Measurements from ENCODE around the gene SHROOM2. TPM values are rescaled to one million over a fixed set of nuclear protein-coding genes. Genes with fewer than 3 reads are reported as not detected.
"Not testable (repeated sequence)": the region's sequence is repeated elsewhere in the genome, so short reads cannot be mapped to it uniquely, and the experiment has no call there.

The SHROOM2 gene
- total RNA-seq, 1 donor from 2014 or later = 5.4 TPM

GRCh38 chrX:9781941-9782340 lies 4.3 kb upstream of the SHROOM2 start:
- DNase-seq (ENCODE audit: low read depth in 2 of 2) = no peak

GRCh38 chrX:9784332-9784731 lies 1.9 kb upstream of the SHROOM2 start:
- DNase-seq (ENCODE audit: low read depth in 2 of 2) = no peak

- DNase-seq (ENCODE audit: low read depth in 2 of 2) = peak in 1 of 2 donors; percentile 5
These were observed 830 bp upstream of the SHROOM2 start for GRCh38 chrX:9785254-9785943.

GRCh38 chrX:9786798-9787635 lies 788 bp downstream of the SHROOM2 start:
- peak; percentile 13 to 33 for DNase-seq (ENCODE audit: low read depth in 2 of 2)

GRCh38 chrX:9788911-9789310 lies 2.7 kb downstream of the SHROOM2 start:
- DNase-seq (ENCODE audit: low read depth in 2 of 2) = peak; percentile 30 to 50

GRCh38 chrX:9789555-9789954 lies 3.3 kb downstream of the SHROOM2 start:
- no peak for DNase-seq (ENCODE audit: low read depth in 2 of 2)

GRCh38 chrX:9790866-9791265 lies 4.6 kb downstream of the SHROOM2 start:
- no peak for DNase-seq (ENCODE audit: low read depth in 2 of 2)

GRCh38 chrX:9794495-9794894 lies 8.3 kb downstream of the SHROOM2 start:
- no peak for DNase-seq (ENCODE audit: low read depth in 2 of 2)

- DNase-seq (ENCODE audit: low read depth in 2 of 2) = no peak
These were observed 11.4 kb downstream of the SHROOM2 start for GRCh38 chrX:9797384-9798360.

- DNase-seq (ENCODE audit: low read depth in 2 of 2) = no peak
These were observed 16.5 kb downstream of the SHROOM2 start for GRCh38 chrX:9802737-9803136.

GRCh38 chrX:9804444-9804843 lies 18.2 kb downstream of the SHROOM2 start:
- DNase-seq (ENCODE audit: low read depth in 2 of 2) = no peak

- no peak for DNase-seq (ENCODE audit: low read depth in 2 of 2)
These were observed 19.7 kb downstream of the SHROOM2 start for GRCh38 chrX:9805956-9806355.

- DNase-seq (ENCODE audit: low read depth in 2 of 2) = no peak
These were observed 21.3 kb downstream of the SHROOM2 start for GRCh38 chrX:9807355-9808182.

- DNase-seq (ENCODE audit: low read depth in 2 of 2) = not testable (repeated sequence)
These were observed 23.6 kb downstream of the SHROOM2 start for GRCh38 chrX:9809876-9810275.

- not testable (repeated sequence) for DNase-seq (ENCODE audit: low read depth in 2 of 2)
These were observed 24.9 kb downstream of the SHROOM2 start for GRCh38 chrX:9811086-9811485.

GRCh38 chrX:9816084-9816700 lies 30.0 kb downstream of the SHROOM2 start:
- peak in 1 of 2 donors; percentile 6 for DNase-seq (ENCODE audit: low read depth in 2 of 2)

- DNase-seq (ENCODE audit: low read depth in 2 of 2) = no peak
These were observed 35.3 kb downstream of the SHROOM2 start for GRCh38 chrX:9821572-9821971.

GRCh38 chrX:9824554-9824953 lies 38.3 kb downstream of the SHROOM2 start:
- DNase-seq (ENCODE audit: low read depth in 2 of 2) = no peak

- DNase-seq (ENCODE audit: low read depth in 2 of 2) = no peak
These were observed 39.0 kb downstream of the SHROOM2 start for GRCh38 chrX:9825129-9825790.

- no peak for DNase-seq (ENCODE audit: low read depth in 2 of 2)
These were observed 39.7 kb downstream of the SHROOM2 start for GRCh38 chrX:9825966-9826365.

Measured in lung microvascular endothelial cell (primary cell).